HG03103 (cell line): ENCODE measurements around the gene SLC30A9.
A peak's percentile ranks its signal among the peaks of the same experiment; 100 is the strongest.

Source experiments
- ATAC-seq: cut with Tn5 transposase; IDR thresholded peaks from one replicate; pipeline ENCODE4 v1.9.1; 2021; ENCODE audit warnings: low read depth; ENCODE audit not compliant: unreplicated experiment

Gene SLC30A9

GRCh38 chr4:41990365-41991111, at the start of gene SLC30A9:
Gene SLC30A9 (plus strand): TSS chr4:41990530. CDS start chr4:41990652, 122 bp downstream.
- ATAC-seq = peak; percentile 98

GRCh38 chr4:41940834-41941233, 49.5 kb upstream of the SLC30A9 start:
- no peak for ATAC-seq

GRCh38 chr4:41943506-41943905, 46.8 kb upstream of the SLC30A9 start:
- ATAC-seq = no peak

GRCh38 chr4:41944089-41944488, 46.2 kb upstream of the SLC30A9 start:
- ATAC-seq = no peak

GRCh38 chr4:41949531-41949930, 40.8 kb upstream of the SLC30A9 start:
- no peak for ATAC-seq

GRCh38 chr4:41957634-41958033, 32.7 kb upstream of the SLC30A9 start:
- ATAC-seq = no peak

- no peak for ATAC-seq
Measured at GRCh38 chr4:41963105-41963504, 27.2 kb upstream of the SLC30A9 start.

GRCh38 chr4:41964401-41964800, 25.9 kb upstream of the SLC30A9 start:
- no peak for ATAC-seq

- no peak for ATAC-seq
Measured at GRCh38 chr4:41967392-41967791, 22.9 kb upstream of the SLC30A9 start.

GRCh38 chr4:41969671-41970070, 20.7 kb upstream of the SLC30A9 start:
- ATAC-seq = no peak

GRCh38 chr4:41975341-41975740, 15.0 kb upstream of the SLC30A9 start:
- no peak for ATAC-seq

GRCh38 chr4:41976775-41977516, 13.4 kb upstream of the SLC30A9 start:
- no peak for ATAC-seq

GRCh38 chr4:41977709-41978108, 12.6 kb upstream of the SLC30A9 start:
- no peak for ATAC-seq

- ATAC-seq = no peak
Measured at GRCh38 chr4:41981456-41981855, 8.9 kb upstream of the SLC30A9 start, which contains the start of gene DCAF4L1. Gene DCAF4L1 (plus strand): TSS chr4:41981756. CDS start chr4:41981793, 37 bp downstream.

- no peak for ATAC-seq
Measured at GRCh38 chr4:41982716-41983115, 7.6 kb upstream of the SLC30A9 start.

- no peak for ATAC-seq
Measured at GRCh38 chr4:41985151-41985550, 5.2 kb upstream of the SLC30A9 start.

GRCh38 chr4:41989994-41990364, 351 bp upstream of the SLC30A9 start:
- peak; percentile 3 for ATAC-seq

- no peak for ATAC-seq
Measured at GRCh38 chr4:41991916-41992767, 1.8 kb downstream of the SLC30A9 start.

GRCh38 chr4:41992967-41993857, 2.9 kb downstream of the SLC30A9 start:
- no peak for ATAC-seq

GRCh38 chr4:41994461-41994985, 4.2 kb downstream of the SLC30A9 start:
- ATAC-seq = no peak
